ENCODE measurements around the gene CEL. TPM values are rescaled to one million over a fixed set of nuclear protein-coding genes. Genes with fewer than 3 reads are reported as not detected.

Gene CEL
- total RNA-seq, 2 donors from 2014 or later, result 1.7 to 3.3 TPM

GRCh38 chr9:133102190-133103021 lies 40.6 kb downstream of the CEL start:
- Mint-ChIP-seq H3K36me3 (ENCODE audit: low read depth) (peaks cover 57% of the 10 kb centered on the region), H3K4me3 (no peak overlapping the region)

GRCh38 chr9:133103183-133103986 lies 41.6 kb downstream of the CEL start:
- no peaks in the 10 kb centered on the region for H3K4me1 ChIP-seq (ENCODE audit: control insufficient read depth, insufficient read depth, low read length)
- peak; percentile 94 for TF ChIP-seq CTCF (conservative IDR thresholded peaks at IDR 0.05)
- Mint-ChIP-seq H3K4me1 (no peaks in the 10 kb centered on the region), H3K9me3 (no peaks in the 10 kb centered on the region), H3K27ac (no peak overlapping the region), H3K36me3 (ENCODE audit: low read depth) (peaks cover 57% of the 10 kb centered on the region), H3K27me3 (ENCODE audit: insufficient read depth) (no peaks in the 10 kb centered on the region), H3K4me3 (no peak overlapping the region)
- peak; percentile 86 for DNase-seq
- no peak overlapping the region for H3K9ac ChIP-seq (ENCODE audit: extremely low read depth, low read length, poor library complexity, severe bottlenecking)
- no peak overlapping the region for H3K4me3 ChIP-seq (ENCODE audit: low read length)
- no peak overlapping the region for H3K27ac ChIP-seq (ENCODE audit: low read depth, low read length)
- peaks cover 50% of the 10 kb centered on the region for H3K36me3 ChIP-seq (ENCODE audit: control insufficient read depth, insufficient read depth, low read length)
- 70 to 77% methylated on average over 4 to 14 of the region's 14 CpGs for WGBS, 2 experiments (ENCODE audit: insufficient coverage in 1 of 2, insufficient read length in 1 of 2)
- no peaks in the 10 kb centered on the region for H3K27me3 ChIP-seq (ENCODE audit: control insufficient read depth, insufficient read depth, low read length, poor library complexity, severe bottlenecking)
- no peaks in the 10 kb centered on the region for H3K9me3 ChIP-seq (ENCODE audit: control insufficient read depth, low read length)

More at GRCh38 chr9:133102190-133103021, 40.6 kb downstream of the CEL start:
- H3K9ac ChIP-seq (ENCODE audit: extremely low read depth, low read length, poor library complexity, severe bottlenecking), result no peak overlapping the region
- WGBS, 2 experiments (ENCODE audit: insufficient coverage in 1 of 2, insufficient read length in 1 of 2), result 92% methylated on average over 16 to 21 of the region's 21 CpGs
- no peak overlapping the region for H3K4me3 ChIP-seq (ENCODE audit: low read length)
- H3K27ac ChIP-seq (ENCODE audit: low read depth, low read length), result no peak overlapping the region
- no peaks in the 10 kb centered on the region for H3K27me3 Mint-ChIP-seq (ENCODE audit: insufficient read depth)
- no peaks in the 10 kb centered on the region for H3K4me1 ChIP-seq (ENCODE audit: control insufficient read depth, insufficient read depth, low read length)
- H3K36me3 ChIP-seq (ENCODE audit: control insufficient read depth, insufficient read depth, low read length), result peaks cover 53% of the 10 kb centered on the region
- peaks cover 4% of the 10 kb centered on the region for H3K9me3 Mint-ChIP-seq
- TF ChIP-seq CTCF (conservative IDR thresholded peaks at IDR 0.05), result no peak
- peaks cover 10% of the 10 kb centered on the region for H3K9me3 ChIP-seq (ENCODE audit: control insufficient read depth, low read length)
- DNase-seq, result peak; percentile 34
- H3K27ac Mint-ChIP-seq, result no peak overlapping the region
- no peaks in the 10 kb centered on the region for H3K4me1 Mint-ChIP-seq
- H3K27me3 ChIP-seq (ENCODE audit: control insufficient read depth, insufficient read depth, low read length, poor library complexity, severe bottlenecking), result no peaks in the 10 kb centered on the region

- no peak for TF ChIP-seq CTCF (conservative IDR thresholded peaks at IDR 0.05)
- no peak overlapping the region for H3K9ac ChIP-seq (ENCODE audit: extremely low read depth, low read length, poor library complexity, severe bottlenecking)
- H3K27me3 ChIP-seq (ENCODE audit: control insufficient read depth, insufficient read depth, low read length, poor library complexity, severe bottlenecking), result no peaks in the 10 kb centered on the region
- Mint-ChIP-seq H3K36me3 (ENCODE audit: low read depth) (peaks cover 51% of the 10 kb centered on the region), H3K27me3 (ENCODE audit: insufficient read depth) (no peaks in the 10 kb centered on the region), H3K27ac (no peak overlapping the region), H3K9me3 (no peaks in the 10 kb centered on the region), H3K4me3 (no peak overlapping the region), H3K4me1 (no peaks in the 10 kb centered on the region)
- no peak overlapping the region for H3K27ac ChIP-seq (ENCODE audit: low read depth, low read length)
- H3K4me3 ChIP-seq (ENCODE audit: low read length), result no peak overlapping the region
- WGBS, 2 experiments (ENCODE audit: insufficient coverage in 1 of 2, insufficient read length in 1 of 2), result 87 to 90% methylated on average over 6 to 12 of the region's 12 CpGs
- no peaks in the 10 kb centered on the region for H3K9me3 ChIP-seq (ENCODE audit: control insufficient read depth, low read length)
- no peak for DNase-seq
- H3K4me1 ChIP-seq (ENCODE audit: control insufficient read depth, insufficient read depth, low read length), result no peaks in the 10 kb centered on the region
- peaks cover 46% of the 10 kb centered on the region for H3K36me3 ChIP-seq (ENCODE audit: control insufficient read depth, insufficient read depth, low read length)
These were observed 42.3 kb downstream of the CEL start for GRCh38 chr9:133103987-133104505.
